Measurements from ENCODE around the gene RAB1A.
"Not testable (repeated sequence)": the region's sequence is repeated elsewhere in the genome, so short reads cannot be mapped to it uniquely, and the experiment has no call there.

RAB1A gene

GRCh38 chr2:65136253-65136652 is 6.3 kb upstream of the RAB1A start:
- DNase-seq (ENCODE audit: low read depth in 3 of 3) = no peak

DNA sequence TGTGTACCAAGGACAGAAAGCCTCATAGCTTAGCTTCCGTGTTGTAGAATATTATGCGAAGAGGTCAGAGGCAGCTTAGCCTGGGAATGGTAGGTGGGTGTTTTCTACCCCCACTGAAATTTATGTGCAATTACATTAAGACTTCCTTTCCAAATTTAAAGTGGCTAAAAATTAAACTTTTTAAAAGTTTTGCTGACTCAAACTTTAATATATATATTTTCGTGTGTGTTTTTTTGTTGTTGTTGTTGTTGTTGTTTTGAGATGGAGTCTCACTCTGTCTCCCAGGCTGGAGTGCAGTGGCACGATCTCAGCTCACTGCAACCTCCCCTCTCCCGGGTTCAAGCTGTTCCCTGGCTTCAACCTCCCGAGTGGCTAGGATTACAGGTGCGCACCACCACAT is 4.3 kb upstream of the RAB1A start:
- DNase-seq (ENCODE audit: low read depth in 3 of 3) = no peak

GRCh38 chr2:65133626-65134025 is 3.7 kb upstream of the RAB1A start:
- DNase-seq (ENCODE audit: low read depth in 3 of 3) = no peak

GRCh38 chr2:65132930-65133329 is 3.0 kb upstream of the RAB1A start:
- DNase-seq (ENCODE audit: low read depth in 3 of 3) = not testable (repeated sequence)

GRCh38 chr2:65130664-65131175 is 814 bp upstream of the RAB1A start:
- DNase-seq (ENCODE audit: low read depth in 3 of 3) = peak in 1 of 3 donors; percentile 20

DNA sequence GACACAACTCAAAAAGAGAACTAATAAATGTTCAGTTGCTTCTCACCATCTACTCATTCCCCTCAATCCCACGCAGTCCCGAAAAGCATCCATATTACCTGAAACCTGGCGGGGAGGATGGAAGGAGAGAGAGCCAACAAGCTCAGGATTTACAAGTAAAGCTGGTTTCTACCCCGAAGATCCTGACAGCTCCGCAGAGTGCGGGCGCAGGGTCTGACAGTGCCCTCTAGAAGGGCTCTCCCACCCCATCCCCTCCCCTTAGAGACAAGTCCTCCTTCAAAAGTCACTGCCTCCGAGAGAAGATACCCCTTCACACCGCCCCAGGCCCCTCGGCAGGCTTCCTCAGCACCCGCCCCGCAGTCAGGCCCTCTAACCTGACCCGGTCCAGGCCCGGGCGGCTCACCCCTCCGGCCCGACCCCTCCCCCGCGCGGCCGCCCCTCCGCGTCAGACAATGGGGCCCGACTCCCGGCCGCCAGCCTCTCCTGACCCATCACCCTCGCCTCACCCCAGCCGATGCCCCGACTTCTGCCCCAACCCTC is 550 bp downstream of the RAB1A start:
- peak; percentile 7 to 31 (median 12) for DNase-seq (ENCODE audit: low read depth in 3 of 3)

DNA sequence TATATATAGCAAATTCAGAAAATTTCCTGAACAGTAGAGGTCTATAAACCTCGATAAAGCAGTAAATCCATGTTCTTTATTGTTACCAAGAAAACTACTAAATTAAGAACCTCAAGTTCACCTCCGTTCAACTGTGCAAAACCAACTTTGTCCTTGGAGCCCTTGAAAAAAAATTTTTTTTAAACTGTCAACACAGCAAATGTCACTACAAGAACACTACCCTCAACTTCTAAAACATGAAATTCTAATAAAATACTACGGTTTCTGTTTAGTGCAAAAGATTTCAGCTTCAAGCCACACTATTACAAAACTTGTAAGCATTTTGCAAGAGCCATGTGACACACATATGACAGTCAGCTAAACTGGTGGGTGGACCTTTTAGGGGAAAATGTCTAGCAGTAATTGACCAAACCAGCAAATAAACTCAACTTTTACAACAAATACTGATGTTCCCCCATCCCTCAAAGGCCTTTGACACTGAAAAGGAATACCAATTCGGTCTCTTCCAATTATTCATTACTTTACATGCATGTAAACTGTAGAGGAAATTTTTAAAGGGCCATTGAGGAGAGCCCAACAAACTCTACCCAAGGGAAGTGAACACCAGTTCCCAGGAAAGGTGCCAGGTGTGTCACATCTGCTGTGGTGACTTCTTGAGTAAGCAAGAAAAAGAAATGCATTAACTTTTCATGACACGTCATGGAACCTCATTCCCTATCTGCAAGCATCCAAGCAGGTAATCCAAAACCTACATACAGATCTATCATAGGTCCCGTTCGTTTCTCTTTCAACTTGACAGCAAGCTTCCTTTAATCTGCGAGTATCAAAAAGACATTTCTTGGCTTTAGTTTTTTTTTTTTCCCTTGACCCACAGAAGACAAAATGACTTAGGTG is 1.4 kb downstream of the RAB1A start:
- DNase-seq (ENCODE audit: low read depth in 3 of 3) = peak in 1 of 3 donors; percentile 9

DNA sequence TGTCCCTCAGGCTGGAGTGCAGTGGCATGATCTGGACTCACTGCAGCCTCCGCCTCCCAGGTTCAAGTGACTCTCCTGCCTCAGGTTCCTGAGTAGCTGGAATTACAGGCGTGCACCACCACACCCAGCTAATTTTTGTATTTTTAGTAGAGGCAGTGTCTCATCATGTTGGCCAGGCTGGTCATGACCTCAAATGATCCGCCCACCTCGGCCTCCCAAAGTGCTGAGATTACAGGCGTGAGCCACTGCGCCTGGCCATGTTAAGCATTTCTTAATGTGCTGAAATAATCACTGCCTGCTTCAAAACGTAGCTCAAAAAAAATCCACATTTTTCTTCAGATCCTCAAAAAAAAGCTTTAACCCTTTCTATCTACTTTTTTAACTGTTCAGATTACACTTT is 4.4 kb downstream of the RAB1A start:
- DNase-seq (ENCODE audit: low read depth in 3 of 3) = not testable (repeated sequence)

GRCh38 chr2:65122313-65122712 is 7.6 kb downstream of the RAB1A start:
- DNase-seq (ENCODE audit: low read depth in 3 of 3) = no peak

DNA sequence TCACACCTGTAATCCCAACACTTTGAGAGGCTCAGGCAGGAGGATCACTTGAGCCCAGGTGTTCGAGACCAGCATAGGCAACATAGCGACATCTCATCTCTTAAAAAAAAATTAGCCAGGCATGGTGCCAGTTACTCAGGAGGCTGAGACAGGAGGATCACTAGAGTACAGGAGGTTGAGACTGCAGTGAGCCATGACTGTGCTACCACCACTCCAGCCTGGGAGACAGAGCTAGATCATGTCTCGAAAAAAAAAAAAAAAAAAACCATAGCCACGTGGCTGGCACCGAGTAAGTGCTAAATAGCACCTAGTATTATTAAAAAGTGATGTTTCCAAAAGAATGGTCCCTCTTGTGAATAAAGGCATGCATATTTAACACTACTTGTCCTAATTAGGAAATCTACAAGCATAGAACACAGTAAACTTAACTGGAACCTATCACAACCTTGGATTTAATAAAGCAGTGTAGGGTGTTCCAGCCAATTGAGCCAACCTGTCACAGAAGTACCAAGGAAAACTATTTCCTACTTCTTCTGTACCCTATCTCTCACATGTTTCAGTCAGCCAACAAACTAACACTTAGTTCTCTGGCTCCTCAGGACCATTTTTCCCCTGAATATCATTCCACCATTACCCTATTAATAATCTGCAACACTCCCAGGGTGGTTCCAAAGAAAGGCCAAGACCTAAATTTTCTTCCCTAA is 8.8 kb downstream of the RAB1A start:
- no peak for DNase-seq (ENCODE audit: low read depth in 3 of 3)

DNA sequence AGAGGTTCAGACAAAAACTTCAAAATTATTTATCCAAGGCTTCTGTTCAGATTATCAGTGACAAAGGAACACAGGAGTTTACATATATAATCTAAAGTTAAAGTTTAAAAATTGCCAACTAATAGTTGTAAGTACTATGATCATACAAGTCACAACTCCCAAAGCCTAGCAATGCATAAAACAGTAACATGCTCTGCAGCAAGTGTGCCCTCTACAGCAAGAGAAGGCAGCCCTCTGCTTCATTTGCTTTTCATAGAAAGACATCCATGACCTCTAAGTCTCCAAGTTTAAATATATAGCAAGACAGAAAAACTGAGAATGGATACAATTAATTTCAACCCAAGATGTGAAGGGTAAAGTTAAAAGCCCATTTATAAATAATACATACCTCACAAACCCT is 13.3 kb downstream of the RAB1A start:
- no peak for DNase-seq (ENCODE audit: low read depth in 3 of 3)

DNA sequence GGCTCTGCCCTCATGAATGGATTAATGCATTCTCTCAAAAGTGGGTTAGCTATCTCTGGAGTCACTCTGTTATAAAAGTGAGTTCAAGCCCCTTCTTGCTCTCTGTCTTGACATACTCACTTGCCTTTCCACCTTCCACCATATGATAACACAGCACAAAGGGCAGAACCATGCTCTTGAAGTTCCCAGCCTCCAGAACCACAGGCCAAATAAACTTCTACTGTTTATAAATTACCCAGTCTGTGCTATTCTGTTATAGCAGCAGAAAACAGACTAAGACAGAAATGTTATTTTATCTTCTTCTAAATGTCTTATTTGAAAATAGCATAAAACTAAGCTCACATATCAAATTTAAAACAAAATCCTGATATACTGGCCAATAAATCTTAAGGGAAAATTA is 15.0 kb downstream of the RAB1A start:
- DNase-seq (ENCODE audit: low read depth in 3 of 3) = no peak

DNA sequence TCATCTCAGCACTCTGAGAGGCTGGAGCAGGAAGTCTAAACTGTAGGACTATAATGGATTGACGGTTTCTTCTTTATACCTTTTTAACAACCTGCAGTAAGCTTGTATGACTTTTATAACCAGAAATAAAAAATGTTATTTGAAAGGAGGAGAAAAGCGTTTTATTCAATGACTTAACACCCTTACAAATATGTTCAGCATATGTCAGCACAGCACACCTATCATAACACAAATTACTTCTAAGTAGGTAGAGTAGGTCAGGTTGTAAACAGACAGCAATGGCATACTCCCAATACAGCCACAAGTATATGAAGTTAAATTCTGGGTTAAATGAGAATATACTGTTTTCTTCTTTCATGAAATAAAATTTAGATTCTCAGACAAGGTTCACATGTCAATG is 16.1 kb downstream of the RAB1A start:
- DNase-seq (ENCODE audit: low read depth in 3 of 3) = no peak

GRCh38 chr2:65113229-65113628 is 16.7 kb downstream of the RAB1A start:
- no peak for DNase-seq (ENCODE audit: low read depth in 3 of 3)

GRCh38 chr2:65112633-65113032 is 17.3 kb downstream of the RAB1A start:
- DNase-seq (ENCODE audit: low read depth in 3 of 3) = no peak

- no peak for DNase-seq (ENCODE audit: low read depth in 3 of 3)
Measured at GRCh38 chr2:65108780-65109179, 21.1 kb downstream of the RAB1A start.

DNA sequence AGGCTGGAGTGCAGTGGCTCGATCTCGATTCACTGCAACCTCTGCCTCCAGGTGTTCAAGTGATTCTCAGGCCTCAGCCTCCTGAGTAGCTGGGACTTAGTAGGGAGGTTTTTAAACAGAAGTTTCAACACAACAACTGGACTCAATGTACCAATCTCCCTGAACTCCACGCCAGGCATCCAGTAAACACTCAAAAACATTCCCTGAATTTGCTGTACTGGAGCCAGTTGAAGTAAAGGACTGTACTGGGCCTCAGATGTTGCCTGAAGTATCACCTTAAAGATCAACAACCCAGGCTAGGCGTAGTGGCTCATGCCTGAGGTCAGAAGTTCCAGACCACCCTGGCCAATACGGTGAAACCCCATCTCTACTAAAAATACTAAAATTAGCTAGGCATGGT is 22.4 kb downstream of the RAB1A start:
- DNase-seq (ENCODE audit: low read depth in 3 of 3) = no peak

GRCh38 chr2:65103013-65103715 is 26.7 kb downstream of the RAB1A start:
- DNase-seq (ENCODE audit: low read depth in 3 of 3) = no peak

GRCh38 chr2:65101071-65101470 is 28.8 kb downstream of the RAB1A start:
- DNase-seq (ENCODE audit: low read depth in 3 of 3) = no peak

DNA sequence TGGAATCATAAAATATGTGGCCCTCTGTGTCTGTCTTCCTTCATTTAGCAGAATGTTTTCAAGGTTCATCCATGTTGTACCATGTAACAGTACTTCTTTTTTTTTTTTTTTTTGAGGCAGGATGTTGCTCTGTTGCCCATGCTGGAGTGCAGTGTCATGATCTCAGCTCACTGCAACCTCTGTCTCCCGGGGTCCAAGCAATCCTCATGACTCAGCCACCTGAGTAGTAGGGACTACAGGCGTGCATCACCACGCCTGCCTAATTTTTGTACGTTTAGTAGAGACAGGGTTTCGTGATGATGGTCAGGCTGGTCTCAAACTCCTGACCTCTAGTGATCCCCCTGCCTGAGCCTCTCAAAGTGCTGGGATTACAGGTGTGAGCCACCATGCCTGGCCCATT is 31.2 kb downstream of the RAB1A start:
- no peak for DNase-seq (ENCODE audit: low read depth in 3 of 3)

DNA sequence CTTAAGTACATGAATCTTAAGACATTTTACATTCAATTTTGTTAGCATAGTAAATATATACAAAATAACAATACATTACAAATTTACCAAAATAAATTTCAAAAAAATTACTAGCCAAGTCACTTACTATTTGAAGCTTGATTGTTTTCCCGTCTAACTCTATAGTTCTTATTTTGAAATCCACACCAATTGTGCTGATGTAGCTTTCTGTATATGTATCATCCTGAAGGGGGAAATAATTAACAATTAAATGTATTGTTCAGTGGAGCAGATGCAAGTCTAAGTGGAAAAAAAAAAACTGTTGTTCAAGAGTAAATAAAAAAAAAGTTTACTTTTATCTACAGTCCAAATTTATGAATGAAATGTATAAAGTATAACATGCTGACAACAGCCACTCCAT is 32.1 kb downstream of the RAB1A start:
- DNase-seq (ENCODE audit: low read depth in 3 of 3) = no peak

DNA sequence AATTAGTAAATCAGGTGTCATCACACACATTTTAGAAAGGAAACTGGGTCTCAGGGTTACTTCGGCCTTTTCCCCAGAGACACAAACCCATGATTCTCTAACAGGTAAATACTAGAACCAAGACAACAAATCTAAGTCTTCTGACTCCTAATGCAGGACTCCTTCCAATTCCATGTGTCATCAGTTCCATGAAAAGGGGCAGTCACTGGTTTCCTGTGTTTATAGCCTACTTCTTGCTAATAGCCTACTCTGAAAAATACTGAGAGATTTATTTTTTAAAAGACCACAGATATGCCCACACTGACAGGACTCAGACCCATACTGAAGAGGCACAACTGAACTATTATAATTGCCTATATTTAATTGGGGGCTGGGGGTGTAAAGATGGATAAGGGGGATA is 33.0 kb downstream of the RAB1A start:
- DNase-seq (ENCODE audit: low read depth in 3 of 3) = no peak

Measured in stimulated activated CD4-positive, alpha-beta T cell treated with anti-CD3 and anti-CD28 coated beads, TNF-alpha, amount 100 ng/mL, for 48 hours (primary cell).